BLaER1 (cell line): Measurements from ENCODE around the gene WNT3A.
A peak's percentile ranks its signal among the peaks of the same experiment; 100 is the strongest.

ENCODE experiments used
- H3K27ac ChIP-seq: shearing (Covaris generic); formaldehyde crosslinking; 2 replicates; pipeline ENCODE4 v1.8.1; 2022
- H3K27me3 ChIP-seq: shearing (Covaris generic); formaldehyde crosslinking; 2 replicates; pipeline ENCODE4 v1.8.1; 2022
- H3K36me3 ChIP-seq: shearing (Covaris generic); formaldehyde crosslinking; 2 replicates; pipeline ENCODE4 v1.8.1; 2022
- H3K4me1 ChIP-seq: shearing (Covaris generic); formaldehyde crosslinking; 2 replicates; pipeline ENCODE4 v1.8.1; 2022
- H3K4me2 ChIP-seq: shearing (Covaris generic); formaldehyde crosslinking; 2 replicates; pipeline ENCODE4 v1.8.1; 2022
- H3K4me3 ChIP-seq: shearing (Covaris generic); formaldehyde crosslinking; 2 replicates; pipeline ENCODE4 v1.8.1; 2022
- H3K9ac ChIP-seq: shearing (Covaris generic); formaldehyde crosslinking; 2 replicates; pipeline ENCODE4 v1.8.1; 2022
- H3K9me3 ChIP-seq: shearing (Covaris generic); formaldehyde crosslinking; 2 replicates; pipeline ENCODE4 v1.8.1; 2022
- H4K20me1 ChIP-seq: shearing (Covaris generic); formaldehyde crosslinking; 2 replicates; pipeline ENCODE4 v1.8.1; 2022
- Cebpa-rat ChIP-seq: shearing (Covaris generic); IDR thresholded peaks from 2 replicates; pipeline ENCODE4 v1.8.1; 2022

WNT3A gene

GRCh38 chr1:228079013-228079412 is 72.2 kb downstream of the WNT3A start:
- Histone ChIP-seq H4K20me1 (peaks cover 70% of the 10 kb centered on the region), H3K9me3 (no peaks in the 10 kb centered on the region), H3K27me3 (no peaks in the 10 kb centered on the region), H3K4me2 (peak overlapping the region; percentile 15; the same call in 1 of the 2 replicates), H3K27ac (no peak overlapping the region), H3K9ac (no peak overlapping the region; the same call in 1 of the 2 replicates), H3K4me1 (peaks cover 50% of the 10 kb centered on the region), H3K4me3 (no peak overlapping the region), H3K36me3 (no peaks in the 10 kb centered on the region)
- TF ChIP-seq Cebpa-rat: no peak

GRCh38 chr1:228079601-228080263 is 72.9 kb downstream of the WNT3A start:
- Histone ChIP-seq H3K4me2 (no peak overlapping the region), H3K9ac (no peak overlapping the region), H3K4me1 (peaks cover 57% of the 10 kb centered on the region), H4K20me1 (peaks cover 70% of the 10 kb centered on the region), H3K27ac (no peak overlapping the region), H3K4me3 (no peak overlapping the region), H3K27me3 (no peaks in the 10 kb centered on the region), H3K36me3 (peaks cover 5% of the 10 kb centered on the region; the same call in 1 of the 2 replicates), H3K9me3 (no peaks in the 10 kb centered on the region)
- no peak for TF ChIP-seq Cebpa-rat

- H3K36me3 ChIP-seq: peaks cover 19% of the 10 kb centered on the region
- H3K27me3 ChIP-seq: no peaks in the 10 kb centered on the region
- no peak for TF ChIP-seq Cebpa-rat
- peak overlapping the region; percentile 100 for H3K27ac ChIP-seq
- no peaks in the 10 kb centered on the region for H3K9me3 ChIP-seq
- H4K20me1 ChIP-seq: peaks cover 70% of the 10 kb centered on the region
- H3K9ac ChIP-seq: peak overlapping the region; percentile 100
- peak overlapping the region; percentile 100 for H3K4me3 ChIP-seq
- peaks cover 71% of the 10 kb centered on the region for H3K4me1 ChIP-seq
- peak overlapping the region; percentile 97 for H3K4me2 ChIP-seq
Measured at GRCh38 chr1:228081144-228081543, 74.3 kb downstream of the WNT3A start.

- no peaks in the 10 kb centered on the region for H3K9me3 ChIP-seq
- H3K4me3 ChIP-seq: peak overlapping the region; percentile 100
- H3K27ac ChIP-seq: peak overlapping the region; percentile 100
- H4K20me1 ChIP-seq: peaks cover 71% of the 10 kb centered on the region
- peaks cover 77% of the 10 kb centered on the region for H3K4me1 ChIP-seq
- H3K36me3 ChIP-seq: peaks cover 24% of the 10 kb centered on the region
- H3K27me3 ChIP-seq: no peaks in the 10 kb centered on the region
- TF ChIP-seq Cebpa-rat: no peak
- peak overlapping the region; percentile 97 for H3K4me2 ChIP-seq
- peak overlapping the region; percentile 100 for H3K9ac ChIP-seq
Measured at GRCh38 chr1:228081578-228082213, 74.9 kb downstream of the WNT3A start.

- H4K20me1 ChIP-seq: peaks cover 71% of the 10 kb centered on the region
- H3K4me3 ChIP-seq: peak within 1 kb of the TSS; percentile 100
- TF ChIP-seq Cebpa-rat: no peak
- peak within 1 kb of the TSS; percentile 100 for H3K9ac ChIP-seq
- H3K4me1 ChIP-seq: peaks cover 81% of the 10 kb centered on the region
- H3K36me3 ChIP-seq: peaks cover 28% of the 10 kb centered on the region
- H3K27me3 ChIP-seq: no peaks in the 10 kb centered on the region
- peak within 1 kb of the TSS; percentile 100 for H3K27ac ChIP-seq
- peak within 1 kb of the TSS; percentile 99 for H3K4me2 ChIP-seq
- H3K9me3 ChIP-seq: no peaks in the 10 kb centered on the region
Measured at GRCh38 chr1:228082214-228082917, 75.6 kb downstream of the WNT3A start, which contains the start of gene ARF1. Gene ARF1, plus strand, starts transcription at chr1:228082708. Its CDS starts 14,407 bp downstream, at chr1:228097115.

GRCh38 chr1:228082918-228083870 is 76.4 kb downstream of the WNT3A start:
- H3K27me3 ChIP-seq: no peaks in the 10 kb centered on the region
- peaks cover 75% of the 10 kb centered on the region for H4K20me1 ChIP-seq
- peak overlapping the region; percentile 100 for H3K4me3 ChIP-seq
- no peak for TF ChIP-seq Cebpa-rat
- peak overlapping the region; percentile 100 for H3K27ac ChIP-seq
- H3K36me3 ChIP-seq: peaks cover 36% of the 10 kb centered on the region
- H3K4me1 ChIP-seq: peaks cover 81% of the 10 kb centered on the region
- no peaks in the 10 kb centered on the region for H3K9me3 ChIP-seq
- peak overlapping the region; percentile 100 for H3K9ac ChIP-seq
- H3K4me2 ChIP-seq: peak overlapping the region; percentile 99

- peaks cover 81% of the 10 kb centered on the region for H3K4me1 ChIP-seq
- H3K9me3 ChIP-seq: no peaks in the 10 kb centered on the region
- H4K20me1 ChIP-seq: peaks cover 75% of the 10 kb centered on the region
- H3K36me3 ChIP-seq: peaks cover 43% of the 10 kb centered on the region
- no peak for TF ChIP-seq Cebpa-rat
- no peaks in the 10 kb centered on the region for H3K27me3 ChIP-seq
- H3K4me2 ChIP-seq: peak overlapping the region; percentile 99
- peak overlapping the region; percentile 100 for H3K4me3 ChIP-seq
- H3K9ac ChIP-seq: peak overlapping the region; percentile 100
- H3K27ac ChIP-seq: peak overlapping the region; percentile 100
Measured at GRCh38 chr1:228083871-228084278, 77.1 kb downstream of the WNT3A start.

- Histone ChIP-seq H3K4me2 (peak overlapping the region; percentile 99), H4K20me1 (peaks cover 75% of the 10 kb centered on the region), H3K27ac (peak overlapping the region; percentile 100; the same call in 1 of the 2 replicates), H3K4me3 (peak overlapping the region; percentile 100), H3K9me3 (no peaks in the 10 kb centered on the region), H3K36me3 (peaks cover 48% of the 10 kb centered on the region), H3K4me1 (peaks cover 81% of the 10 kb centered on the region), H3K27me3 (no peaks in the 10 kb centered on the region), H3K9ac (peak overlapping the region; percentile 100)
- TF ChIP-seq Cebpa-rat: no peak
Measured at GRCh38 chr1:228084325-228084724, 77.5 kb downstream of the WNT3A start.

GRCh38 chr1:228084797-228085196 is 78.0 kb downstream of the WNT3A start:
- Histone ChIP-seq H3K4me1 (peaks cover 81% of the 10 kb centered on the region), H3K27me3 (no peaks in the 10 kb centered on the region), H3K36me3 (peaks cover 52% of the 10 kb centered on the region), H3K4me2 (peak overlapping the region; percentile 99), H3K27ac (no peak overlapping the region), H3K9me3 (0 out of 2 replicates have a peak, but pooled peaks cover 3% of the 10 kb centered on the region), H4K20me1 (peaks cover 75% of the 10 kb centered on the region), H3K9ac (peak overlapping the region; percentile 100; the same call in 1 of the 2 replicates), H3K4me3 (peak overlapping the region; percentile 100; the same call in 1 of the 2 replicates)
- no peak for TF ChIP-seq Cebpa-rat
